ENCODE results near the gene CEP250.
"Not testable (repeated sequence)": the region's sequence is repeated elsewhere in the genome, so short reads cannot be mapped to it uniquely, and the experiment has no call there.

Gene CEP250

DNA sequence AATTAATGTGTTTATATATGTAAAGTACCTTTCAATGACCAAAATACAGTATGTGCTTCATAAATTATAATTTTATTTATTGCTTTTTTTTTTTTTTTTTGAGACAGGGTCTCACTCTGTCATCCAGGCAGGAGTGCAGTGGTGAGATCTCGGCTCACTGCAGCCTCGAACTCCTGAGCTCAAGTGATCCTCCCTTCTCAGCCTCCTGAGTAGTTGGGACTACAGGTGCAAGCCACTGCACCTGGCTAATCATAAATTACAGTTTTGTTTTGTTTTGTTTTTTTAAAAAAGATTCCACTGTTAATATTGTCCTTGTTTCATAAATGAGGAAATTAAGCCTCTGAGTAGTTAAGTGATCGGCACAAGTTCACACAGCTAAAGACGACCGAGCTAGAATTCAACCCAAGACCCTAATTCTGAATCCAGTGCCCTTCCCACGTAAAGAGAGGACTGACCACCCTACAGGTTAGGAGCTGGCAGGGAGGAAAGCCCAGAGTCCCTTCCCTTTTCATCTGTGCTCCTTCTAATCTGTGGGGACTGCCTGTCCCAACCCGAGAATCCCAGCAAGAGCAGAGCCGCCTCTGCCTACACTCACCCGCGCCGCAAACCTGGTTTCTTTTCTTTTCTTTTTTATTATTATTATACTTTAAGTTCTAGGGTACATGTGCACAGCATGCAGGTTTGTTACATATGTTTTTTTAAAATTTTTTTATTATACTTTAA lies 8.9 kb upstream of the CEP250 start:
- ChIA-PET CTCF (interaction anchor here (0.7 to 2.1 kb wide), 5 partner anchors 9 to 1126 kb away, joined by 3 to 10 read pairs (median 6); partner anchors contain the start of gene CEP250), POLR2A (interaction anchor here (1.1 to 5.9 kb wide), 2 partner anchors 8 to 10 kb away, joined by 3 to 29 read pairs; partner anchors contain the start of gene CEP250)
- no peak for TF ChIP-seq CTBP1 (IDR thresholded peaks at IDR 0.05; ENCODE audit: borderline replicate concordance)
- no peak for TF ChIP-seq SP1 (IDR thresholded peaks at IDR 0.05)
- no peak for TF ChIP-seq FOXA1 (IDR thresholded peaks at IDR 0.05)
- TF ChIP-seq BHLHE40 (IDR thresholded peaks at IDR 0.05; ENCODE audit: borderline replicate concordance) = no peak
- TF ChIP-seq ZNF384 (IDR thresholded peaks at IDR 0.05) = no peak
- TF ChIP-seq LEF1 (IDR thresholded peaks at IDR 0.05; ENCODE audit: borderline replicate concordance) = no peak
- TF ChIP-seq ELF4 (IDR thresholded peaks at IDR 0.05) = no peak
- no peak for TF ChIP-seq HDGF (IDR thresholded peaks at IDR 0.05; ENCODE audit: borderline replicate concordance)
- TF ChIP-seq ARNT (IDR thresholded peaks at IDR 0.05) = no peak
- TF ChIP-seq, protein P1, sequence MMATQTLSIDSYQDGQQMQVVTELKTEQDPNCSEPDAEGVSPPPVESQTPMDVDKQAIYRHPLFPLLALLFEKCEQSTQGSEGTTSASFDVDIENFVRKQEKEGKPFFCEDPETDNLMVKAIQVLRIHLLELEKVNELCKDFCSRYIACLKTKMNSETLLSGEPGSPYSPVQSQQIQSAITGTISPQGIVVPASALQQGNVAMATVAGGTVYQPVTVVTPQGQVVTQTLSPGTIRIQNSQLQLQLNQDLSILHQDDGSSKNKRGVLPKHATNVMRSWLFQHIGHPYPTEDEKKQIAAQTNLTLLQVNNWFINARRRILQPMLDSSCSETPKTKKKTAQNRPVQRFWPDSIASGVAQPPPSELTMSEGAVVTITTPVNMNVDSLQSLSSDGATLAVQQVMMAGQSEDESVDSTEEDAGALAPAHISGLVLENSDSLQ (IDR thresholded peaks at IDR 0.05) = no peak
- DNase-seq (ENCODE audit: extremely low spot score) = no peak

DNA sequence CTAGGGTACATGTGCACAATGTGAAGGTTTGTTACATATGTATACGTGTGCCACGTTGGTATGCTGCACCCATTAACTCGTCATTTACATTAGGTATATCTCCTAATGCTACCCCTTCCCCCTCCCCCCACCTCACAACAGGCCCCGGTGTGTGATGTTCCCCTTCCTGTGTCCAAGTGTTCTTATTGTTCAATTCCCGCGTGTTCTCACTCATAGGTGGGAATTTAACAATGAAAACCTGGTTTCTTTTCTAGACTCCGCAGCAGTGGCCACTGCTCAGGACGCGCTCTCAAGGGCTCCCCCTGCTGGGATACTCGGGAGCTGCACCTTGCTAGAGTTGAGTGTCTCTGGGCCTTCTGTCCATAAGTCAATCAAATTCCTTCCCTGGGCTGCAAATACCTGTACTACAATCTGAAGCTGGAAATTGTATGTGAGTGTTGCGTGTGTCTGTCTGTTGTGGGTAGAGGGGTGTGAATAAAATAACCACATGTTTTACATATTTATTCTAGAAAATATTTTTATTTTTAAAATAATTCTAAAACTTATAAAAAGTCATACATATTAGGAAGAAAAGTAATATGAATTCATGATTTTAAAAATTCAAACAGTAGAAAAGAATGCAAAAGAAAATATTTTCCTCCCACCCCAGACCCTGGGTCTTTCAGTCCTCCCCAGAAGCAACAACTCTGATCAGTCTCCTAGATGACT lies 8.2 kb upstream of the CEP250 start:
- ChIA-PET CTCF (interaction anchor here (0.5 to 2.1 kb wide), 12 partner anchors 8 to 351 kb away, joined by 3 to 10 read pairs (median 4); partner anchors contain the start of gene CEP250), POLR2A (interaction anchor here (0.8 to 5.9 kb wide), 2 partner anchors 7 to 143 kb away, joined by 4 to 29 read pairs; partner anchors contain the start of gene CEP250)
- peak; percentile 81 for DNase-seq (ENCODE audit: extremely low spot score)
- peak; percentile 62 for TF ChIP-seq L3MBTL2 (conservative IDR thresholded peaks at IDR 0.05)
- TF ChIP-seq, protein P1 (IDR thresholded peaks at IDR 0.05) = peak; percentile 74
- no peak for TF ChIP-seq ZNF384 (IDR thresholded peaks at IDR 0.05)

- CTCF ChIA-PET = interaction anchor here (0.7 to 1.6 kb wide), 2 partner anchors 9 to 114 kb away, joined by 4 read pairs; no protein-coding TSS in a partner anchor
- POLR2A ChIA-PET = interaction anchor here (1.2 to 1.6 kb wide), 2 partner anchors 9 to 37 kb away, joined by 3 to 4 read pairs; partner anchors contain the start of gene UQCC1
- TF ChIP-seq SP1 (IDR thresholded peaks at IDR 0.05) (no peak), ELF4 (IDR thresholded peaks at IDR 0.05) (no peak), SUZ12 (IDR thresholded peaks at IDR 0.05) (no peak), L3MBTL2 (conservative IDR thresholded peaks at IDR 0.05) (no peak), FOXM1 (IDR thresholded peaks at IDR 0.05; ENCODE audit: borderline replicate concordance) (no peak), ARNT (IDR thresholded peaks at IDR 0.05) (no peak), CTBP1 (IDR thresholded peaks at IDR 0.05; ENCODE audit: borderline replicate concordance) (no peak), FOXA1 (IDR thresholded peaks at IDR 0.05) (no peak), TARDBP (IDR thresholded peaks at IDR 0.05) (no peak), NFRKB (IDR thresholded peaks at IDR 0.05) (no peak), ZNF384 (IDR thresholded peaks at IDR 0.05) (no peak), LEF1 (IDR thresholded peaks at IDR 0.05; ENCODE audit: borderline replicate concordance) (no peak), FOXK2 (IDR thresholded peaks at IDR 0.05) (no peak), BHLHE40 (IDR thresholded peaks at IDR 0.05; ENCODE audit: borderline replicate concordance) (no peak), HDGF (IDR thresholded peaks at IDR 0.05; ENCODE audit: borderline replicate concordance) (no peak)
- TF ChIP-seq, protein P1 (IDR thresholded peaks at IDR 0.05) = no peak
- no peak for DNase-seq (ENCODE audit: extremely low spot score)
Observed at GRCh38 chr20:35448788-35449373, 6.5 kb upstream of the CEP250 start.

DNA sequence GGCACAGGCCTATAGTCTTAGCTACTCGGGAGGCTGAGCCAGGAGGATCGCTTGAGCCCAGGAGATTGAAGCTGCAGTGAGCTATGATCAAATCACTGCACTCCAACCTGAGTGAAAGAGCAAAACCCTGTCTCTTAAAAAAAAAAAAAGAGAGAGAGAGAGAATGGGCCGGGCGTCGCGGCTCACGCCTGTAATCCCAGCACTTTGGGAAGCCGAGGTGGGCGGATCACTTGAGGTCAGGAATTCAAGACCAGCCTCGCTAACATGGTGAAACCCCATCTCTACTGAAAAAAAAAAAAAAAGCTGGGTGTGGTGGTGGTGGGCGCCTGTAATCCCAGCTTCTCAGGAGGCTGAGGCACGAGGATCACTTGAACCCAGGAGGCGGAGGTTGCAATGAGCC lies 5.5 kb upstream of the CEP250 start:
- POLR2A ChIA-PET = interaction anchor here (1.2 to 1.6 kb wide), 2 partner anchors 10 to 38 kb away, joined by 3 to 4 read pairs; partner anchors contain the start of gene UQCC1
- CTCF ChIA-PET = interaction anchor here (0.7 kb wide), 1 partner anchor 82 kb away, joined by 3 read pairs; no protein-coding TSS in a partner anchor
- TF ChIP-seq ZNF384 (IDR thresholded peaks at IDR 0.05) = peak; percentile 51
- not testable (repeated sequence) for DNase-seq (ENCODE audit: extremely low spot score)

GRCh38 chr20:35451295-35451694 lies 4.1 kb upstream of the CEP250 start:
- POLR2A ChIA-PET = interaction anchor here (0.6 kb wide), 1 partner anchor 1446 kb away, joined by 3 read pairs; no protein-coding TSS in a partner anchor
- CTCF ChIA-PET = no interaction called here

More at GRCh38 chr20:35451295-35451694, 4.1 kb upstream of the CEP250 start:
- DNase-seq (ENCODE audit: extremely low spot score) = no peak
- no peak for TF ChIP-seq ELF4 (IDR thresholded peaks at IDR 0.05)
- TF ChIP-seq LEF1 (IDR thresholded peaks at IDR 0.05; ENCODE audit: borderline replicate concordance) = no peak
- TF ChIP-seq SUZ12 (IDR thresholded peaks at IDR 0.05) = no peak
- no peak for TF ChIP-seq FOXM1 (IDR thresholded peaks at IDR 0.05; ENCODE audit: borderline replicate concordance)
- TF ChIP-seq FOXA1 (IDR thresholded peaks at IDR 0.05) = no peak
- no peak for TF ChIP-seq TARDBP (IDR thresholded peaks at IDR 0.05)
- TF ChIP-seq ZNF384 (IDR thresholded peaks at IDR 0.05) = no peak
- no peak for TF ChIP-seq BHLHE40 (IDR thresholded peaks at IDR 0.05; ENCODE audit: borderline replicate concordance)
- TF ChIP-seq, protein P1 (IDR thresholded peaks at IDR 0.05) = no peak
